Esophagus (tissue), 2 donors: ENCODE measurements around the gene PLPPR2. TPM values are rescaled to one million over a fixed set of nuclear protein-coding genes. Genes with fewer than 3 reads are reported as not detected.
"Not testable (repeated sequence)": the region's sequence is repeated elsewhere in the genome, so short reads cannot be mapped to it uniquely, and the experiment has no call there.

ENCODE experiments used
- H3K27ac ChIP-seq, 2 donors: one replicate each; pipeline ENCODE4 v1.5.1; 2013; ENCODE audit warnings: low read depth in 2 of 2, mild to moderate bottlenecking in 2 of 2, inconsistent platforms in 1 of 2, low read length in 1 of 2, moderate library complexity in 1 of 2
- H3K27me3 ChIP-seq, 2 donors: one replicate each; pipeline ENCODE4 v1.6.1; 2013; ENCODE audit warnings: low read length in 2 of 2, control low read depth in 1 of 2, mild to moderate bottlenecking in 1 of 2; ENCODE audit not compliant: insufficient read depth in 2 of 2, control insufficient read depth in 1 of 2
- H3K36me3 ChIP-seq, 2 donors: one replicate each; pipeline ENCODE4 v1.6.1; 2013; ENCODE audit warnings: low read length in 1 of 2; ENCODE audit not compliant: control insufficient read depth in 2 of 2, insufficient read depth in 2 of 2
- H3K4me1 ChIP-seq, 2 donors: one replicate each; pipeline ENCODE4 v1.6.1; 2013; ENCODE audit warnings: low read length in 1 of 2; ENCODE audit not compliant: control insufficient read depth in 2 of 2, insufficient read depth in 2 of 2
- H3K4me3 ChIP-seq, 2 donors: one replicate each; pipeline ENCODE4 v1.5.1; 2013; ENCODE audit warnings: low read length in 2 of 2, mild to moderate bottlenecking in 2 of 2, low read depth in 1 of 2, moderate library complexity in 1 of 2
- H3K9me3 ChIP-seq, 2 donors: one replicate each; pipeline ENCODE4 v1.6.1; 2013; ENCODE audit warnings: mild to moderate bottlenecking in 2 of 2, low read depth in 1 of 2, low read length in 1 of 2, moderate library complexity in 1 of 2; ENCODE audit not compliant: control insufficient read depth in 2 of 2, insufficient read depth in 1 of 2
- WGBS, 2 donors: extraction: QIAGEN DNeasy Blood & Tissue Kit; methylation state at CpG; one replicate each; pipeline ENCODE4 v1.1.7; 2013; 5-methylcytosine and 5-hydroxymethylcytosine counted together
- polyA plus RNA-seq, 2 donors: library from polyadenylated mRNA; stranded (reverse); fragments of 200-250 nt; gene quantifications; one replicate each; pipeline ENCODE4 v1.2.3, GENCODE V29; 2013
- donor health status: healthy with polysubstance abuse.
- donor health status: Bipolar disorder and iron deficiency.

Gene PLPPR2
- polyA plus RNA-seq, 2 donors = 7.3 to 8.6 TPM

DNA sequence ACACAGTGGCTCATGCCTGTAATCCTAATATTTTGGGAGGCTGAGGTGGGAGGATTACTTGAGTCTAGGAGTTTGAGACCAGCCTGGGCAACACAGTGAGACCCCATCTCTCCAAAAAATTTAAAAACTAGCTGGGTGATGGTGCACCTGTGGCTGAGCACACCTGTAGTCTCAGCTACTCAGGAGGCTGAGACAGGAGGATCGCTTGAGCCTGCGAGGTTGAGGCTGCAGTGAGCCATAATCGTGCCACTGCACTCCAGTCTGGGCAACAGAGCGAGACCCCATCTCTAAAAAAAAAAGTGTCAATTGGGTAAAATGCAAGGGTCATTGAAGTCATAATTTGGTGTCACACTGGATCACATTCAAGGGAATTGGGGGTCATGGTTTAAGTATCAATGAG is 1.1 kb upstream of the PLPPR2 start:
- not testable (repeated sequence) for H3K9me3 ChIP-seq, H3K36me3 ChIP-seq, H3K27ac ChIP-seq, H3K4me3 ChIP-seq, H3K27me3 ChIP-seq
- peaks cover 8 to 11% of the 10 kb centered on the region in 2 donors for H3K4me1 ChIP-seq
- WGBS, 2 donors = 96 to 97% methylated on average over 4 of the region's 4 CpGs

GRCh38 chr19:11356074-11356397 is 804 bp downstream of the PLPPR2 start:
- no peaks in the 10 kb centered on the region for H3K27me3 ChIP-seq

DNA sequence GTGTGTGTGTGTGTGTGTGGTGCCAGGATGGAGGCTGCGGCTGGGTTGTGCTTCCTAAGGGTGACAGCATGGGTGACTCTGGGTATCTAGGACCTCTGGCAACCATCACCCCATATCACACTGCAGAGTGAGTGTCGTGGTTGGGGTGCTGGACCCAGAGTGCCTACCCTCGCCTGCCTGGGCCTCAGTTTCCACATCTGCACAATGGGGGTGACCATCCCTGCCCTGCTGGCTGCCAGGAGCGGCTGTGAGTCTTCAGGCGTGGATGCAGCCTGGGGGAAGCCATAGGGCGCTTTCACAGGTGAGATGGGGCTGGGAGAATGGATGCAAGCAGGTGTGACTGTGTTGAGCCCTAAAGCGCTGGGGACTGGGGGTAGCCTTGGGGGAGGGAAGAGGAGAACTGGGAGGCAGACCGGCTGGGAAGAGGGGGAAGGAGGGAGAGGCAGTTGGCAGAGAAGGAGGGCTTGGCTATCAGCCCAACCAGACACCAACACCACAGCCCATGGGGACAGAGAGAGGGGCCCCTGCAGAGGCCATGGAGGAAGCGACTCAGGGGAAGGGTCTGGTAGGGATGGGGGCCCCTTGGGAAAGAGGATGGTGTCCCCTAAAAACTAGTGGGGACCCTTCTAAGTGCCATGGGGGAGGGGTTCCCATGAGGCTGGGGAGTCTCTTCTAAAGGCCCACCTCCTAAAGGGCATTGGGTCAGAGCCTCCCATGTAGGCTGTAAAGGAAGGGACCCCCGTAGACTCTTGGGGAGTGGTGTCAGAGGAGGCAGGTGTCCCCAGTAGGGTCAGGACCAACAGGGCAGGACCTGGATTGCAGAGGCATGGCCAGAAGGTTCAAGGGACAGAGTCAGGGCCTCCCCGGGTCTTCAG is 1.7 kb downstream of the PLPPR2 start:
- Histone ChIP-seq H3K4me1 (peaks cover 8 to 25% of the 10 kb centered on the region in 2 donors), H3K27ac (no peak overlapping the region), H3K9me3 (no peaks in the 10 kb centered on the region), H3K4me3 (no peak overlapping the region), H3K27me3 (no peaks in the 10 kb centered on the region), H3K36me3 (peaks cover 0 to 5% of the 10 kb centered on the region in 2 donors)
- 81 to 84% methylated on average over 11 of the region's 11 CpGs for WGBS, 2 donors

More at GRCh38 chr19:11356074-11356397, 804 bp downstream of the PLPPR2 start:
- 83 to 86% methylated on average over 6 of the region's 6 CpGs for WGBS, 2 donors
- Histone ChIP-seq H3K36me3 (peaks cover 0 to 5% of the 10 kb centered on the region in 2 donors), H3K27ac (no peak overlapping the region), H3K4me1 (peaks cover 8 to 19% of the 10 kb centered on the region in 2 donors), H3K9me3 (no peaks in the 10 kb centered on the region), H3K4me3 (peak overlapping the region; percentile 53 to 63)

DNA sequence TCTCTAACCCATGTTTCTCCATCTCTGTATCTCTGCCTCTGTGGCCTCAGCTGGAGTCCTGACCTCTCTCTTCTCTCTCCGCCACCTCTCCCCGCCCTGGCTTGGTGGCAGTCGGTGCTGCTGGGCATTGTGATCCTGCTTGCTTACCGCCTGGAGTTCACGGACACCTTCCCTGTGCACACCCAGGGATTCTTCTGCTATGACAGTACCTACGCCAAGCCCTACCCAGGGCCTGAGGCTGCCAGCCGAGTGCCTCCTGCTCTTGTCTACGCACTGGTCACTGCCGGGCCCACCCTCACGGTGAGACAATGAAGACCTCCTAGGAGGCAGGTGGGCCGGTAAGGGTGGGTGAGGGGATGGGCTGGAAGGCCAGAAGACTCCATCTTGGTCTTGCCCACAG is 4.2 kb downstream of the PLPPR2 start:
- no peak overlapping the region for H3K4me3 ChIP-seq
- H3K4me1 ChIP-seq = peaks cover 8 to 25% of the 10 kb centered on the region in 2 donors
- H3K9me3 ChIP-seq = no peaks in the 10 kb centered on the region
- peak overlapping the region in 1 of 2 donors; percentile 23 for H3K27ac ChIP-seq
- H3K27me3 ChIP-seq = no peaks in the 10 kb centered on the region
- WGBS, 2 donors = 66 to 75% methylated on average over 11 of the region's 11 CpGs
- H3K36me3 ChIP-seq = peaks cover 6 to 8% of the 10 kb centered on the region in 2 donors

GRCh38 chr19:11361037-11361770 is 6.0 kb downstream of the PLPPR2 start:
- Histone ChIP-seq H3K27ac (no peak overlapping the region), H3K27me3 (no peaks in the 10 kb centered on the region), H3K36me3 (peaks cover 8 to 11% of the 10 kb centered on the region in 2 donors), H3K4me3 (no peak overlapping the region), H3K9me3 (no peaks in the 10 kb centered on the region), H3K4me1 (peaks cover 5 to 18% of the 10 kb centered on the region in 2 donors)
- 52 to 53% methylated on average over 43 of the region's 43 CpGs for WGBS, 2 donors

DNA sequence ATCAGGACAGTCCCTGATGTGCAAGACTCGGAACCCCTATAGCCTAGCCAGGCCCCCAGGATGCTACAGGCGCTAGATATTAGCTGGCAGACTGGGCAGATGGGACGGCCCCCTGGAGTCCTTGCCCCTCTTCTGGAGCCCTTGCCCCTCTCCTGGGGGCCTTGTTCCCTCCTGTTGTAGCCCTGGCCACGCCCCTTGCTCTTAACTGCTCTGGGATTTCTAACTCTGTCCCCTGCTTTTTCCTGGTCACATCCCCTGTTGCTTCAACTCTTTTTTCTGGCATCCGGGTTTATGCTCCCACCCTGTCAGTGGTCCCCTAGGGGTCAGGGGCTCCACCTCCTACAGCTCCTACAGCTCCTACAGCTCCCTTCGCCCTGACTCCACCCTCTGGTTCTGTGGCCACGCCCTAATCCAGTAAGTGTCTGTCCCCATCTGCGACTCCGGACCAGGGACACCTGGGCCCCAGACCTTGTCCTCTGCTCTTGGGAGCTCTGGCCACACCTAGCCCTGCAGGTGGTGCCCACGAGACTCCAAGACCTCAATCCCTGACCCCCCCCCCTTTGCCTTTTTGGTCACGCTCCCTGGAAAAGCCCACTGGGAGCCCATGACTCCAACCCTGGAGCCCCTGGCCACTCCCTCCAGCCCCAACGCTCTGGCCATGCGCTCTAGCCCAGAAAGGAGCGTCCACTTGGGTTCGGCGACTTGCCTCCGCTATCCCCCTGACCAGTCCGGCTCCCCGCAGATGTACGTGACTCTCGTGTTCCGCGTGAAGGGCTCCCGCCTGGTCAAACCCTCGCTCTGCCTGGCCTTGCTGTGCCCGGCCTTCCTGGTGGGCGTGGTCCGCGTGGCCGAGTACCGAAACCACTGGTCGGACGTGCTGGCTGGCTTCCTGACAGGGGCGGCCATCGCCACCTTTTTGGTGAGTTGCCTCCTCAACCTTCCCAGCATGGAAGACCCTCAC is 6.8 kb downstream of the PLPPR2 start:
- no peaks in the 10 kb centered on the region for H3K27me3 ChIP-seq
- H3K36me3 ChIP-seq = peaks cover 8 to 11% of the 10 kb centered on the region in 2 donors
- no peak overlapping the region for H3K27ac ChIP-seq
- H3K4me3 ChIP-seq = no peak overlapping the region
- WGBS, 2 donors = 82 to 87% methylated on average over 35 of the region's 35 CpGs
- H3K4me1 ChIP-seq = peaks cover 0 to 13% of the 10 kb centered on the region in 2 donors
- no peaks in the 10 kb centered on the region for H3K9me3 ChIP-seq

GRCh38 chr19:11363881-11364280 is 8.6 kb downstream of the PLPPR2 start:
- peaks cover 8 to 11% of the 10 kb centered on the region in 2 donors for H3K36me3 ChIP-seq
- H3K4me1 ChIP-seq = peaks cover 0 to 13% of the 10 kb centered on the region in 2 donors
- WGBS, 2 donors = 91 to 92% methylated on average over 10 of the region's 10 CpGs
- H3K9me3 ChIP-seq = no peaks in the 10 kb centered on the region
- H3K27ac ChIP-seq = no peak overlapping the region
- no peak overlapping the region for H3K4me3 ChIP-seq
- no peaks in the 10 kb centered on the region for H3K27me3 ChIP-seq

- Histone ChIP-seq H3K9me3 (no peaks in the 10 kb centered on the region), H3K4me1 (peaks cover 0 to 12% of the 10 kb centered on the region in 2 donors), H3K27ac (no peak overlapping the region), H3K4me3 (no peak overlapping the region), H3K36me3 (peaks cover 7 to 11% of the 10 kb centered on the region in 2 donors), H3K27me3 (no peaks in the 10 kb centered on the region)
- WGBS, 2 donors = 92 to 93% methylated on average over 23 to 28 of the region's 28 CpGs
These were observed 9.2 kb downstream of the PLPPR2 start for GRCh38 chr19:11364296-11364904.

DNA sequence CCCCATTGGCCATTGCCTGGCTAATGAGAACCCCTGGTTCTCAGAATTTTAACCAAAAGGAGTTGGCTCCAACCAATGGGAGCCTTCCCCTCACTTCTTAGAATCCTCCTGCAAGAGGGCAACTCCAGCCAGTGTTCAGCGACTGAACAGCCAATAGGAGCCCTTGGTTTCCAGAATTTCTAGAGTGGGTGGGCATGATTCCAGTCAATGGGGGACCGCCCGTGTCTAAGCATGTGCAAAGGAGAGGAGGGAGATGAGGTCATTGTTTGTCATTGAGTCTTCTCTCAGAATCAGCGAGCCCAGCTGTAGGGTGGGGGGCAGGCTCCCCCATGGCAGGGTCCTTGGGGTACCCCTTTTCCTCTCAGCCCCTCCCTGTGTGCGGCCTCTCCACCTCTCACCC is 9.7 kb downstream of the PLPPR2 start:
- WGBS, 2 donors = 67 to 78% methylated on average over 5 of the region's 5 CpGs
- H3K36me3 ChIP-seq = peaks cover 3 to 11% of the 10 kb centered on the region in 2 donors

More for the DNA sequence above, 9.7 kb downstream of the PLPPR2 start:
- Histone ChIP-seq H3K9me3 (no peaks in the 10 kb centered on the region), H3K27ac (no peak overlapping the region), H3K4me3 (no peak overlapping the region), H3K4me1 (peaks cover 0 to 8% of the 10 kb centered on the region in 2 donors), H3K27me3 (no peaks in the 10 kb centered on the region)
